ENCODE data around the gene OR1F1. TPM values are rescaled to one million over a fixed set of nuclear protein-coding genes. Genes with fewer than 3 reads are reported as not detected.

Gene OR1F1
- total and polyA plus RNA-seq, 2 donors (not counting 1 experiment from before 2014, with no cell fraction given) = 0.23 TPM; not detected in 1

DNA sequence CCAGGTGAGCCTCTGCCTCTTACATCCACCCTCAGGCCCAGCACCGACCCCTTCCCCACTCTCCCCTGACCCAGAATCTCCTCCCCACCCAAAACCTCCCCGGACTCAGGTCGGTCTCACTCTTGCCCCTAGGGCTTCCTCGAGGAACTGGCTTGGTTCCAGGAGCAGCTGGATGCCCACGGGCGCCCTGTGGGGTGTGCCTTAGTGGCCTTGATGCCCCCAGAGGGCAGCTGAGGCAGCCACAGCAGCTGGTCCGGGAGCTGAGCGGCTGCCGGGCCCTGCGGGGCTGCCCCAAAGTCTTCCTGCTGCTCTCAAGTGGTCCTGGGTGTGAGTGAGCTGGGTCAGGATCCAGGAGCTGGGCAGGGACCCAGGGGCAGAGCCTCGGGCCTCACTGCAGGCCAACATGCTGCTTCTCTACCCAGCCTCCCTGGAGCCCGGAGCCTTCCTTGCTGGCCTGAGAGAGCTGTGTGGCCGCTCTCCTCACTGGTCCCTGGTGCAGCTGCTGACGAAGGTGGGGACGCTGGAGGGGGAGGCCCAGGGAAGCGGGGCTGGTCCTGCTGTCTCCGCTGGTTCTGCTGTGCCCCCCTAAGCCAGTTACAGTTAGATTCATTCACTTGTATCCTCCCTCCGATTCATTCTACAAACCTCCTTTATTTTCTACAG lies 43.6 kb upstream of the OR1F1 start:
- Histone ChIP-seq H3K79me2 (ENCODE audit: control insufficient read depth, insufficient read depth, low read length) (no peaks in the 10 kb centered on the region), H3K4me3 (replicated peaks in 1 of 4; ENCODE audit: control extremely low read depth in 1 of 4, insufficient read depth in 1 of 4, low read depth in 3 of 4, low read length in 4 of 4) (no peak overlapping the region), H3K4me2 (ENCODE audit: extremely low read depth, insufficient read depth, low read length) (no peak overlapping the region), H3K36me3 (ENCODE audit: control insufficient read depth, insufficient read depth, low read length) (peaks cover 10% of the 10 kb centered on the region), H4K20me1 (ENCODE audit: control insufficient read depth, extremely low read depth, insufficient read depth, low read length) (no peaks in the 10 kb centered on the region), H2AFZ (ENCODE audit: low read length) (no peak overlapping the region), H3K27ac (ENCODE audit: insufficient read depth, low read length) (no peak overlapping the region), H3K4me1 (ENCODE audit: control insufficient read depth, extremely low read depth, insufficient read depth, low read length) (no peaks in the 10 kb centered on the region), H3K27me3 (ENCODE audit: control insufficient read depth, insufficient read depth, low read length) (no peaks in the 10 kb centered on the region), H3K9ac (ENCODE audit: insufficient read depth, low read length) (no peak overlapping the region), H3K9me3 (ENCODE audit: control insufficient read depth, insufficient read depth, low read depth, low read length) (no peaks in the 10 kb centered on the region)
- DNase-seq (ENCODE audit: low read depth in 2 of 2) = no peak
- TF ChIP-seq, protein P1, sequence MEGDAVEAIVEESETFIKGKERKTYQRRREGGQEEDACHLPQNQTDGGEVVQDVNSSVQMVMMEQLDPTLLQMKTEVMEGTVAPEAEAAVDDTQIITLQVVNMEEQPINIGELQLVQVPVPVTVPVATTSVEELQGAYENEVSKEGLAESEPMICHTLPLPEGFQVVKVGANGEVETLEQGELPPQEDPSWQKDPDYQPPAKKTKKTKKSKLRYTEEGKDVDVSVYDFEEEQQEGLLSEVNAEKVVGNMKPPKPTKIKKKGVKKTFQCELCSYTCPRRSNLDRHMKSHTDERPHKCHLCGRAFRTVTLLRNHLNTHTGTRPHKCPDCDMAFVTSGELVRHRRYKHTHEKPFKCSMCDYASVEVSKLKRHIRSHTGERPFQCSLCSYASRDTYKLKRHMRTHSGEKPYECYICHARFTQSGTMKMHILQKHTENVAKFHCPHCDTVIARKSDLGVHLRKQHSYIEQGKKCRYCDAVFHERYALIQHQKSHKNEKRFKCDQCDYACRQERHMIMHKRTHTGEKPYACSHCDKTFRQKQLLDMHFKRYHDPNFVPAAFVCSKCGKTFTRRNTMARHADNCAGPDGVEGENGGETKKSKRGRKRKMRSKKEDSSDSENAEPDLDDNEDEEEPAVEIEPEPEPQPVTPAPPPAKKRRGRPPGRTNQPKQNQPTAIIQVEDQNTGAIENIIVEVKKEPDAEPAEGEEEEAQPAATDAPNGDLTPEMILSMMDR (conservative IDR thresholded peaks at IDR 0.05 in 1 of 2, IDR thresholded peaks at IDR 0.05 in 1 of 2; ENCODE audit: low read depth in 1 of 2, low read length in 2 of 2) = no peak
- no peak for TF ChIP-seq EZH2 (IDR thresholded peaks at IDR 0.05; ENCODE audit: low read length, missing control alignments)

DNA sequence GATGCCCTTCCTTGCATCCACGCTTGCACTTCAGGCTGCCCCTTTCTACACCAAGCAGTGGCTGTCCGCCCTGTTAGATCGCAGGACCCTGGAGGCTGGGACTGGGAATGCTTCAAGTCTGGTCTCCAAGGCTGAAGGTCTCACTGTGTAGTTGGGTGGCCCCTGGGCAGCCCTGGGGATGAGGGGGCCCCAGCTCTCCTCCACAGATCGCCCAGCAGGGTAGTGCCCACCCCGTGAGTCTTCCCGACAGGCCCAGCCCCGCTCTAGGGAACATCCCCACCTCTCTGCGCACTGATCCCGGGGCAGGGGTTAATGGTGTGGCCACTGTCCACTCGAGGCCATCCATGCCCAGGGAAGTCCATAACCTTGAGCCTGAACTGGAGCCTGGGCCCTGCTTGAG lies 42.9 kb upstream of the OR1F1 start:
- no peak overlapping the region for H3K27ac ChIP-seq (ENCODE audit: insufficient read depth, low read length)
- H3K4me2 ChIP-seq (ENCODE audit: extremely low read depth, insufficient read depth, low read length) = no peak overlapping the region
- peaks cover 10% of the 10 kb centered on the region for H3K36me3 ChIP-seq (ENCODE audit: control insufficient read depth, insufficient read depth, low read length)
- H3K9me3 ChIP-seq (ENCODE audit: control insufficient read depth, insufficient read depth, low read depth, low read length) = no peaks in the 10 kb centered on the region
- H2AFZ ChIP-seq (ENCODE audit: low read length) = no peak overlapping the region
- no peaks in the 10 kb centered on the region for H4K20me1 ChIP-seq (ENCODE audit: control insufficient read depth, extremely low read depth, insufficient read depth, low read length)
- no peak for DNase-seq (ENCODE audit: low read depth in 2 of 2)
- no peak overlapping the region for H3K9ac ChIP-seq (ENCODE audit: insufficient read depth, low read length)
- H3K79me2 ChIP-seq (ENCODE audit: control insufficient read depth, insufficient read depth, low read length) = no peaks in the 10 kb centered on the region
- TF ChIP-seq, protein P1 (conservative IDR thresholded peaks at IDR 0.05 in 1 of 2, IDR thresholded peaks at IDR 0.05 in 1 of 2; ENCODE audit: low read depth in 1 of 2, low read length in 2 of 2) = no peak
- TF ChIP-seq EZH2 (IDR thresholded peaks at IDR 0.05; ENCODE audit: low read length, missing control alignments) = no peak
- no peaks in the 10 kb centered on the region for H3K4me1 ChIP-seq (ENCODE audit: control insufficient read depth, extremely low read depth, insufficient read depth, low read length)
- no peak overlapping the region for H3K4me3 ChIP-seq (replicated peaks in 1 of 4; ENCODE audit: control extremely low read depth in 1 of 4, insufficient read depth in 1 of 4, low read depth in 3 of 4, low read length in 4 of 4)
- no peaks in the 10 kb centered on the region for H3K27me3 ChIP-seq (ENCODE audit: control insufficient read depth, insufficient read depth, low read length)

DNA sequence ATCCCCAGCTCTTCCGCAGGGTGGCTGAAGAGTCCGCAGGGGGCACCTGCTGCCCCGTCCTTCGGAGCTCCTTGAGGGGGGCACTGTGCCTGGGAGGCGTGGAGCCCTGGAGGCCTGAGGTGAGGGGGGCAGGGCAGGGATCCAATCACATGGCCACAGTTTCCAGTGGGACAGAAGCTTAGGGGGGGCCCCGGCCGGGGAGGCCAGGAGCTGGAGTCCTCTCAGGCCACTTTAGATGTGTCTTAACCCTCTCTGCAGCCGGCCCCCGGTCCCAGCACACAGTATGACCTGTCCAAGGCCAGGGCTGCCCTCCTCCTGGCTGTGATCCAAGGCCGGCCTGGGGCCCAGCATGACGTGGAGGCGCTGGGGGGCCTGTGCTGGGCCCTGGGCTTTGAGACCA lies 42.3 kb upstream of the OR1F1 start:
- no peaks in the 10 kb centered on the region for H3K4me1 ChIP-seq (ENCODE audit: control insufficient read depth, extremely low read depth, insufficient read depth, low read length)
- no peaks in the 10 kb centered on the region for H3K9me3 ChIP-seq (ENCODE audit: control insufficient read depth, insufficient read depth, low read depth, low read length)
- no peaks in the 10 kb centered on the region for H3K27me3 ChIP-seq (ENCODE audit: control insufficient read depth, insufficient read depth, low read length)
- no peak overlapping the region for H3K4me2 ChIP-seq (ENCODE audit: extremely low read depth, insufficient read depth, low read length)
- H3K27ac ChIP-seq (ENCODE audit: insufficient read depth, low read length) = no peak overlapping the region
- H3K9ac ChIP-seq (ENCODE audit: insufficient read depth, low read length) = no peak overlapping the region
- H2AFZ ChIP-seq (ENCODE audit: low read length) = no peak overlapping the region
- H3K4me3 ChIP-seq (replicated peaks in 1 of 4; ENCODE audit: control extremely low read depth in 1 of 4, insufficient read depth in 1 of 4, low read depth in 3 of 4, low read length in 4 of 4) = no peak overlapping the region
- peaks cover 10% of the 10 kb centered on the region for H3K36me3 ChIP-seq (ENCODE audit: control insufficient read depth, insufficient read depth, low read length)
- H4K20me1 ChIP-seq (ENCODE audit: control insufficient read depth, extremely low read depth, insufficient read depth, low read length) = no peaks in the 10 kb centered on the region
- H3K79me2 ChIP-seq (ENCODE audit: control insufficient read depth, insufficient read depth, low read length) = no peaks in the 10 kb centered on the region
- DNase-seq (ENCODE audit: low read depth in 2 of 2) = no peak
- TF ChIP-seq, protein P1 (conservative IDR thresholded peaks at IDR 0.05 in 1 of 2, IDR thresholded peaks at IDR 0.05 in 1 of 2; ENCODE audit: low read depth in 1 of 2, low read length in 2 of 2) = no peak
- TF ChIP-seq EZH2 (IDR thresholded peaks at IDR 0.05; ENCODE audit: low read length, missing control alignments) = no peak

Measured in fibroblast of lung (primary cell).